Fibroblast of villous mesenchyme (primary cell): ENCODE data around the gene LGMN. TPM values are rescaled to one million over a fixed set of nuclear protein-coding genes. Genes with fewer than 3 reads are reported as not detected.

Experiments used
- DNase-seq: peaks from one replicate; pipeline ENCODE4 v3.0.0-alpha.2; 2010; ENCODE audit warnings: low read depth
- H3K4me3 ChIP-seq: 2 replicates; pipeline ENCODE4 v1.5.1; 2011; ENCODE audit warnings: low read depth, mild to moderate bottlenecking, low read length
- total RNA-seq: library from RNA; depleted of rRNA; stranded (reverse); fragments of >200 nt; gene quantifications from 2 replicates; pipeline ENCODE4 v1.2.3, GENCODE V29; 2012
- TF ChIP-seq, protein P1 (sequence below): IDR thresholded peaks from 2 replicates; pipeline ENCODE4 v1.5.1; 2012; ENCODE audit warnings: low read depth, mild to moderate bottlenecking, low read length; ENCODE audit not compliant: insufficient read depth

Gene LGMN
- total RNA-seq, 1 donor, result 41.5 TPM

GRCh38 chr14:92747701-92748258 lies 647 bp downstream of the LGMN start:
- peak overlapping the region; percentile 90 for H3K4me3 ChIP-seq
- peak; percentile 70 for DNase-seq
- TF ChIP-seq, protein P1, sequence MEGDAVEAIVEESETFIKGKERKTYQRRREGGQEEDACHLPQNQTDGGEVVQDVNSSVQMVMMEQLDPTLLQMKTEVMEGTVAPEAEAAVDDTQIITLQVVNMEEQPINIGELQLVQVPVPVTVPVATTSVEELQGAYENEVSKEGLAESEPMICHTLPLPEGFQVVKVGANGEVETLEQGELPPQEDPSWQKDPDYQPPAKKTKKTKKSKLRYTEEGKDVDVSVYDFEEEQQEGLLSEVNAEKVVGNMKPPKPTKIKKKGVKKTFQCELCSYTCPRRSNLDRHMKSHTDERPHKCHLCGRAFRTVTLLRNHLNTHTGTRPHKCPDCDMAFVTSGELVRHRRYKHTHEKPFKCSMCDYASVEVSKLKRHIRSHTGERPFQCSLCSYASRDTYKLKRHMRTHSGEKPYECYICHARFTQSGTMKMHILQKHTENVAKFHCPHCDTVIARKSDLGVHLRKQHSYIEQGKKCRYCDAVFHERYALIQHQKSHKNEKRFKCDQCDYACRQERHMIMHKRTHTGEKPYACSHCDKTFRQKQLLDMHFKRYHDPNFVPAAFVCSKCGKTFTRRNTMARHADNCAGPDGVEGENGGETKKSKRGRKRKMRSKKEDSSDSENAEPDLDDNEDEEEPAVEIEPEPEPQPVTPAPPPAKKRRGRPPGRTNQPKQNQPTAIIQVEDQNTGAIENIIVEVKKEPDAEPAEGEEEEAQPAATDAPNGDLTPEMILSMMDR, result no peak

DNA sequence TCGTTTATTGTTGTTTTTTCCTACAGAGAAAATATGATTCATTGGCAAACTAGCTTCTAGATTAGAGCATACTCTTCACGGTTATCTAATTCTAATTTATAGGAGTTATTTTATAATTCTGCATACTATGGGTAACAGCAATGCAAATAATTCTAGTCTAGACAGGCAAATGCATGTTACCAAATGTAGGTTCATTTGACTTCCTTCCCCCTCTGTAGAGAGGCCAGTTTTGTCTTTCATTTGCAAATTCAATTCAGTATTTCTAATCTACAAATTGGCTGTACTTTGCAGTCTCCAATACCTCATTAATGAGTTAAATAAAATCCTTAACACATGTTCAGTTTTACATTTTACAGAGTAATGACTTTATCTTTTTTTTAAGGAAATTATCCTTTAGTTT lies 4.2 kb downstream of the LGMN start:
- no peak overlapping the region for H3K4me3 ChIP-seq
- DNase-seq, result no peak
- TF ChIP-seq, protein P1, result no peak

- DNase-seq, result no peak
- TF ChIP-seq, protein P1, result no peak
- H3K4me3 ChIP-seq, result no peak overlapping the region
Measured at GRCh38 chr14:92740440-92740839, 8.0 kb downstream of the LGMN start.

DNA sequence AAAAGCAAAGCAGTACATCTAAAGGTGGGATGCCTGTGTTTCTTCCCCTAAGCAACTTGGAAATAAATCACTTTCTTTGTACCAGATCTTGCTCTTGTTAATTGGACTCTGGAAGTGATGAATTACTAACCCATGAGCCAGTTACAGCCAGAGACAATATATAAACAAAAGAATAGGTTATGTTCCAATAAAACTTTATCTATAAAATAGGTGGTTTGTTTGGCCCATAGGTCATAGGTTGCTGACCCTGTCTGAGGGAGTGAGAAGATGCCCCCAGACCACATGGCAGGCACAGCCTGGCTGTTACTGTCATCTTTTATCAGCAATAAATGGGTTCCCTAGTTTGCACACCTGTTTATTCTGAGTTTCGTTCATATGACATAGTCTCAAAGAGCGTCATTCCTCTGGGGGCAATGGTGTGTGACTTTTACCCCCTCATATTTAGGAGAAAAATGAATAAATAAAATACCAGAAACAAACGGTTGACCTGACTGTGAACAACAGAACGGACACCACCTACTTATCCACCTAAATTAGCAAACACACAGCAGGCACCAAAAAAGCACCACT lies 10.7 kb downstream of the LGMN start:
- TF ChIP-seq, protein P1, result no peak

GRCh38 chr14:92737206-92737605 lies 11.2 kb downstream of the LGMN start:
- H3K4me3 ChIP-seq, result no peak overlapping the region
- DNase-seq, result no peak
- TF ChIP-seq, protein P1, result no peak

More for the DNA sequence above, 10.7 kb downstream of the LGMN start:
- H3K4me3 ChIP-seq, result no peak overlapping the region
- DNase-seq, result no peak

DNA sequence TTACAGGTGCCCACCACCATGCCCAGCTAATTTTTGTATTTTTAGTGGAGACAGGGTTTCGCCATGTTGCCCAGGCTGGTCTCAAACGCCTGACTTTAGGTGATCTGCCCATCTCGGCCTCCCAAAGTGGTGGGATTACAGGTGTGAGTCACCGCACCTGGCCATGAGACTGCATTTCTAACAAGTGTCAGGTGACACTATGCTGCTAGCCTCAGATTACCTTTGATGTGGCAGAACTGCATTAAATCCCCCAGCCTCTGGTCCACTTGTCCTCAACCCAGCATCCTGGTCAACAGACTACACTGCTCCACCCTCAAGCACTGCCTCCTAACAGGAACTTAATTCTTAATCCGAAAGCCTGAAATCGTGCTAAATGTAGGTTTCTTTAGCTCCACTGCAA lies 13.1 kb downstream of the LGMN start:
- TF ChIP-seq, protein P1, result no peak
- H3K4me3 ChIP-seq, result no peak overlapping the region
- DNase-seq, result no peak

- TF ChIP-seq, protein P1, result no peak
- H3K4me3 ChIP-seq, result no peak overlapping the region
- no peak for DNase-seq
Measured at GRCh38 chr14:92734618-92735017, 13.8 kb downstream of the LGMN start.
